IgD-negative memory B cell (primary cell): ENCODE results near the gene ZBTB2. TPM values are rescaled to one million over a fixed set of nuclear protein-coding genes. Genes with fewer than 3 reads are reported as not detected.
A peak's percentile ranks its signal among the peaks of the same experiment; 100 is the strongest.

ENCODE experiments used
- H3K27ac Mint-ChIP-seq, 3 donors: one replicate each; pipeline ENCODE4 v1.8.0; 2020 to 2022; ENCODE audit warnings: mild to moderate bottlenecking in 3 of 3, mixed read lengths in 3 of 3, moderate library complexity in 1 of 3
- H3K27me3 Mint-ChIP-seq: one replicate; pipeline ENCODE4 v1.8.0; 2021; ENCODE audit warnings: mixed read lengths
- H3K36me3 Mint-ChIP-seq: one replicate; pipeline ENCODE4 v1.8.0; 2020; ENCODE audit warnings: mild to moderate bottlenecking, mixed read lengths
- H3K4me1 Mint-ChIP-seq, 3 donors: one replicate each; pipeline ENCODE4 v1.8.0; 2020 to 2022; ENCODE audit warnings: mixed read lengths in 3 of 3, mild to moderate bottlenecking in 1 of 3
- H3K4me3 Mint-ChIP-seq, 4 donors: one replicate each; pipeline ENCODE4 v1.8.0; 2020 to 2022; ENCODE audit warnings: mild to moderate bottlenecking in 4 of 4, mixed read lengths in 4 of 4, moderate library complexity in 3 of 4
- H3K9me3 Mint-ChIP-seq, 3 donors: one replicate each; pipeline ENCODE4 v1.8.0; 2020 to 2021; ENCODE audit warnings: mixed read lengths in 3 of 3, mild to moderate bottlenecking in 1 of 3
- polyA plus RNA-seq: library from polyadenylated mRNA; unstranded; fragments of 300-500 nt; fragmentation: Illumina TruSeq; gene quantifications from one replicate; pipeline ENCODE4 v1.2.3, GENCODE V29; 2021

ZBTB2 gene
- polyA plus RNA-seq, result 20.5 TPM

DNA sequence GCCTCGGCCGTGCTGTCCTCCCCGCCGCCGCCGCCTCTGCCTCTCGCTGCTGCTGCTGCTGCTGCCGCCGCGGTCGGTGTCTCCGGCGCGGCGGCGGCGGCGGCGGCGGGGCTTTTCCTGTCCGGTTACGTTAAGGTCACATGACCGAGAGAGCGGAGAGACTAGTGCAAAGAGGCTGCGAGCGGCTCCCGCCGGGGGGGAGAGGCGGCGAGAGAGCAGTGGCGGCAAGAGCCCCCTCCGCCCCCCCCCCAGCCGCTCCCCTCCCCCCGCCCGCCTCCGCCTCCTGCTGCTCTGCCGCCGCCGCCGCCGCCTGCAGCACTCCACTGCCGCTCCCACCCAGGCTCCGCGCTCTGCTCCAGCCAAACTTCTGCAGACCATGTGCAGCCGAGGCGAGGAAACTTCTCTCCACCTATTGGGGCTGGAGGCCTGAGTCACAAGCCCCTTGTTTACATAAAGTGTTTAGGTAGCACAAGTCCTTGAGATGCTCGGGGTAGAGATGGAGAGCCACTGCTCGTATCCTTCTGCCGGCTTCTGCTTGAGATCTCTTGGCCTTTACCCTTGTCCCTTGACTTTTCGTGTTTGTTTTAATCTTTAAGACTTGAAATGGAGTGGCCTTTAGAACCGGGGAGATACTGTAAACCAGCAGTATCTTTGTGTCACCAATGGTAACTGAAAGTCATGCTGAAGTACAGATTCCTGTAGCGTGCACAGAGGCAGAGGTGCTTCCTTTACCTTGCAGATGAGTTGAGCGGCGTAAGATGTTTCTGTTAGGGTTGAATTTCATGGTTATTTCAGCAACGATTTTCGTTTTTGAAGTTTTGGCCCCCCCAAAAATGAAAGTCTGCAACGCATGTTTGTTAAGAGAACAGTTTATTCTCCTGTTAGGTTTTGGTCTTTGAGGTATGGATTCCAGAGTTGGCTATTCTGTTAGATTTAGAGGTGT is at the start of gene ZBTB2:
ZBTB2 (minus strand) TSS at position 89 of the 943 bp plus-strand sequence. CDS start 17,922 bp downstream, outside the sequence.
- no peaks in the 10 kb centered on the region for H3K36me3 Mint-ChIP-seq
- H3K27ac Mint-ChIP-seq, result peak within 1 kb of the TSS; percentile 96 to 99 (median 98)
- H3K4me1 Mint-ChIP-seq, result peaks cover 33 to 48% (median 45%) of the 10 kb centered on the region in 3 donors
- no peaks in the 10 kb centered on the region for H3K27me3 Mint-ChIP-seq
- peak within 1 kb of the TSS; percentile 90 to 99 (median 98) for H3K4me3 Mint-ChIP-seq
- no peaks in the 10 kb centered on the region for H3K9me3 Mint-ChIP-seq

GRCh38 chr6:151440930-151441329 is 49.6 kb upstream of the ZBTB2 start:
- Mint-ChIP-seq H3K27ac (no peak overlapping the region), H3K27me3 (no peaks in the 10 kb centered on the region), H3K36me3 (no peaks in the 10 kb centered on the region), H3K4me3 (no peak overlapping the region), H3K4me1 (peaks cover 13 to 29% (median 27%) of the 10 kb centered on the region in 3 donors), H3K9me3 (no peaks in the 10 kb centered on the region)

DNA sequence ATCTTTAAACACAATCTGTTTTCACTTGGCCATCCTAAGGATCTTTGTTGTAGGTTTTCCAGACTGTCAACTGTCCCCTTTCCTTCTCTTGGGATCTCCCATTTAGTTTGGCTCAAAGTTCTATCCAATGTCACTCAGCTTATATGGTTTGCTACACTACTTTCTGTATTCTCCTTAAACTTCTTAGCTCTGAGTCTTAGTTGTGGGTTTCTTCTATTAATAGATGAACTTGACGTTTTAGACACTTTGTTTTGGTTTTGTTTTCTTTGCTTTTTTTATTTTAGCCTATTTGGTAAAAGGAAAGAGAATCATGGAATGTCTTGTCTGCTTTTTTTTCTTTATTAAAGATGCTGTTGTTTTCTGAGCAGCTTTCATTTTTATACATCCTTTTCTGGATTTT is 49.1 kb upstream of the ZBTB2 start:
- Mint-ChIP-seq H3K4me1 (peaks cover 13 to 29% (median 27%) of the 10 kb centered on the region in 3 donors), H3K27me3 (no peaks in the 10 kb centered on the region), H3K9me3 (no peaks in the 10 kb centered on the region), H3K4me3 (no peak overlapping the region), H3K27ac (no peak overlapping the region), H3K36me3 (no peaks in the 10 kb centered on the region)

DNA sequence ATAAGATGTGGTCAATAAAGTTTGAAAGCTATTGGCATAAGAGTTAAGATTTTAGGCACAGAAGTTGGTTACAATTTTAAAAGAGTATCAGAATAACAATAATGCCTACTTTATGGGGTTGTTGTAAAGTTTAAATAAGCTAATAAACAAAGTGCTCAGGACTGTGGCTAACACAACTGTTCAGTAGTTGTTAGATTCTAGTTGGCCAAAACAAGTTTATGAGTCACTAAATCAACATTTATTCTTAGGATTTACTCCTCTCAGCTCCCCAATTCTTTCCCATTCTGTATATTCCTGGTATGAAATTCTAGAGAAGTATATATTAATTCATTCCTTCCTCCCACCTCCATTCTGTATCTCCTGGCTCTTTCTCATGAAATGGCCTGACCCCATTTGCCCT is 46.0 kb upstream of the ZBTB2 start:
- Mint-ChIP-seq H3K4me1 (peaks cover 13 to 22% (median 21%) of the 10 kb centered on the region in 3 donors), H3K4me3 (no peak overlapping the region), H3K27ac (no peak overlapping the region), H3K9me3 (no peaks in the 10 kb centered on the region), H3K36me3 (peaks cover under 1% of the 10 kb centered on the region), H3K27me3 (no peaks in the 10 kb centered on the region)

DNA sequence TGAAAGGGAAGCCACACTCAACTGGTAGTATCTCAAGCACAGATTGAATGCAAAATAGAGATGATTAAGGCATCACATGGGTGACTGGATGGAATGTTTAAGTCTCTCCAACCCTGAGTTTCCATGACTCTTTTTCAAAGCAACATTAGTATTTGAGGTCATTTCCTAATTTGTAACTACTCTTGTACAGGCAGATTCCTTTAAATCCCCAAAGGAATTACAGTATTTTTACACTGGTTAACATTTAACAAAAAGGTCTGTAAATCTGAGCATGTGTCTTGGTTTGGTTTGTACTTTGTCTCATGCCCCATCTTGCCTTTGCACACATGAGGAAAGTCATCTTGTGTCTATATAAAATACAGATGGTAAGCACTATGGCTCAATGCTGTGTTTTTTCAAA is 45.4 kb upstream of the ZBTB2 start:
- peaks cover 10 to 20% (median 17%) of the 10 kb centered on the region in 3 donors for H3K4me1 Mint-ChIP-seq
- no peak overlapping the region for H3K4me3 Mint-ChIP-seq
- H3K27ac Mint-ChIP-seq, result peak overlapping the region in 1 of 3 donors; percentile 80
- H3K9me3 Mint-ChIP-seq, result no peaks in the 10 kb centered on the region
- no peaks in the 10 kb centered on the region for H3K27me3 Mint-ChIP-seq
- H3K36me3 Mint-ChIP-seq, result peaks cover 3% of the 10 kb centered on the region

GRCh38 chr6:151436300-151436699 is 44.9 kb upstream of the ZBTB2 start:
- Mint-ChIP-seq H3K27me3 (no peaks in the 10 kb centered on the region), H3K4me3 (no peak overlapping the region), H3K9me3 (no peaks in the 10 kb centered on the region), H3K4me1 (peaks cover 7 to 16% (median 15%) of the 10 kb centered on the region in 3 donors), H3K27ac (peak overlapping the region in 1 of 3 donors; percentile 80), H3K36me3 (peaks cover 3% of the 10 kb centered on the region)

GRCh38 chr6:151434369-151434768 is 43.0 kb upstream of the ZBTB2 start:
- Mint-ChIP-seq H3K9me3 (no peaks in the 10 kb centered on the region), H3K27me3 (no peaks in the 10 kb centered on the region), H3K4me3 (no peak overlapping the region), H3K36me3 (peaks cover 3% of the 10 kb centered on the region), H3K4me1 (peaks cover 0 to 8% (median 6%) of the 10 kb centered on the region in 3 donors), H3K27ac (no peak overlapping the region)

GRCh38 chr6:151432651-151433050 is 41.3 kb upstream of the ZBTB2 start:
- Mint-ChIP-seq H3K36me3 (peaks cover 3% of the 10 kb centered on the region), H3K9me3 (no peaks in the 10 kb centered on the region), H3K4me3 (no peak overlapping the region), H3K4me1 (peaks cover 0 to 2% (median 2%) of the 10 kb centered on the region in 3 donors), H3K27ac (no peak overlapping the region), H3K27me3 (no peaks in the 10 kb centered on the region)

GRCh38 chr6:151431337-151431736 is 40.0 kb upstream of the ZBTB2 start:
- Mint-ChIP-seq H3K36me3 (peaks cover 7% of the 10 kb centered on the region), H3K4me3 (no peak overlapping the region), H3K4me1 (no peaks in the 10 kb centered on the region), H3K27me3 (no peaks in the 10 kb centered on the region), H3K9me3 (no peaks in the 10 kb centered on the region), H3K27ac (no peak overlapping the region)

DNA sequence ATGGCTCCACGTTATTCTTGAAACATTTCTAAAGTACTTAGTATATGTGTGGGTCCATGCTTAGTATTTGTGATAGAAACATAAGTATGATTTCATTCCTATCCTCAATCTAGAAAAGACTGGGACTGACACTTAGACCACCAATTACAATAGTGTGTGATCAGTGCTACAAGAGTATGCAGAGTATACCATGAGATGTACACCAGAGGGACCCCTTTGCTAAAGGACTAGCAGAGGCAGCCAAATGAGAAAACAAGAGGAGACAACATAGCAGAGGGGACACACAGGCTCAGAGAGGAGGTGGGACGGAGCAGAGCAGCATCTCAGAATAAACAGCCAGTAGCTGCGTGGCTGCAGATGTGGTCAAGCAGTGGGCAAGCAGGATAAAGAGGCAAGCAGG is 39.5 kb upstream of the ZBTB2 start:
- no peak overlapping the region for H3K4me3 Mint-ChIP-seq
- H3K4me1 Mint-ChIP-seq, result no peaks in the 10 kb centered on the region
- peaks cover 7% of the 10 kb centered on the region for H3K36me3 Mint-ChIP-seq
- H3K27ac Mint-ChIP-seq, result peak overlapping the region in 2 of 3 donors; percentile 46 to 60
- H3K9me3 Mint-ChIP-seq, result no peaks in the 10 kb centered on the region
- H3K27me3 Mint-ChIP-seq, result no peaks in the 10 kb centered on the region

DNA sequence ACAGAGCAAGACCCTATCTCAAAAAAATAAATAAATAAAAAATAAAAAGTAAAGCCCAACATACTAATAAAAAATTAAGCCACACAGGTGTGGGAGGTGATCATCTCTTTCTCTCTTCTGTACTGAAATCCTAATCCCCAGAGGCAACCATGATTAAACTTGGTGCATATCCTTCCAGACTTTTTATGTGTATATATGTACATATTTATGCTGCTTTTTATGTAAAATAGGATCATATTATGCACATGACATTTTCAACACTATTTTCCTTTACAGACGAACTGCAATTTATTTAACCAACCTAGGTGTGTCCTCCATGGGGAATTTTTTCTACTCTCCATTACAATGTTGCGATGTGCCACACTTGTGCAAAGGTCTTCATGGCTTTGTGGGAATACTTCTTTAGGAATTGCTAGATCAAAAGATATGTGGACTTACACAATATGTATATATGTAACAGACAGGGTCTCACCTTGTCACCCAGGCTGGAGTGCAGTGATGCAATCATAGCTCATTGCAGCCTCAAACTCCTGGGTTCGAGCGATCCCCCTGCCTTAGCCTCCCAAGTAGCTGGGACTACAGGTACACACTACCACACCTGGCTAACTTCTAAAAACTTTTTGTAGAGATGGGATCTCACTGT is 36.9 kb upstream of the ZBTB2 start:
- Mint-ChIP-seq H3K9me3 (no peaks in the 10 kb centered on the region), H3K4me3 (no peak overlapping the region), H3K36me3 (peaks cover 10% of the 10 kb centered on the region), H3K4me1 (no peaks in the 10 kb centered on the region), H3K27ac (no peak overlapping the region), H3K27me3 (no peaks in the 10 kb centered on the region)

- Mint-ChIP-seq H3K36me3 (peaks cover 7% of the 10 kb centered on the region), H3K27ac (peak overlapping the region in 1 of 3 donors; percentile 76), H3K27me3 (no peaks in the 10 kb centered on the region), H3K4me3 (no peak overlapping the region), H3K9me3 (no peaks in the 10 kb centered on the region), H3K4me1 (no peaks in the 10 kb centered on the region)
These were observed 34.2 kb upstream of the ZBTB2 start for GRCh38 chr6:151425561-151425960.

- Mint-ChIP-seq H3K27me3 (no peaks in the 10 kb centered on the region), H3K4me3 (no peak overlapping the region), H3K27ac (peak overlapping the region in 1 of 3 donors; percentile 85), H3K9me3 (no peaks in the 10 kb centered on the region), H3K36me3 (peaks cover 8% of the 10 kb centered on the region), H3K4me1 (no peaks in the 10 kb centered on the region)
These were observed 31.6 kb upstream of the ZBTB2 start for GRCh38 chr6:151422981-151423380.

DNA sequence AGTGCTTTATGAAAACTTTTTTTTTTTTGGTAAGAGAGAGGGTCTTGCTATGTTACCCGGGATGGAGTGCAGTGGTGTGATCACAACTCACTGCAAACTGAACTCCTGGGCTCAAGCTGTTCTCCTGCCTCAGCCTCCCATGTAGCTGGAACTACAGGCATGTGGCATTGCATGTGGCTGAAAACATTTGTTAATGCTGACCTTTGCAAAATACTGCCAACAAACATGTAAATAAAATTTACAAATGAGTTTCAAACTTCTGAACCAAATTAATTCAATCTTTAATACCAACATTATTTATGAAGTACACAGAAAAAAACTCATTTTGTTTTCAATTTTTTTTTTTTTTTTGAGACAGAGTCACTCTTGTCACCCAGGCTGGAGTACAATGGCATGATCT is 26.1 kb upstream of the ZBTB2 start:
- no peaks in the 10 kb centered on the region for H3K27me3 Mint-ChIP-seq
- H3K4me1 Mint-ChIP-seq, result peaks cover 4 to 9% (median 8%) of the 10 kb centered on the region in 3 donors
- no peak overlapping the region for H3K4me3 Mint-ChIP-seq
- no peak overlapping the region for H3K27ac Mint-ChIP-seq
- H3K36me3 Mint-ChIP-seq, result peaks cover 20% of the 10 kb centered on the region
- H3K9me3 Mint-ChIP-seq, result peaks cover 0 to 8% (median 0%) of the 10 kb centered on the region in 3 donors

DNA sequence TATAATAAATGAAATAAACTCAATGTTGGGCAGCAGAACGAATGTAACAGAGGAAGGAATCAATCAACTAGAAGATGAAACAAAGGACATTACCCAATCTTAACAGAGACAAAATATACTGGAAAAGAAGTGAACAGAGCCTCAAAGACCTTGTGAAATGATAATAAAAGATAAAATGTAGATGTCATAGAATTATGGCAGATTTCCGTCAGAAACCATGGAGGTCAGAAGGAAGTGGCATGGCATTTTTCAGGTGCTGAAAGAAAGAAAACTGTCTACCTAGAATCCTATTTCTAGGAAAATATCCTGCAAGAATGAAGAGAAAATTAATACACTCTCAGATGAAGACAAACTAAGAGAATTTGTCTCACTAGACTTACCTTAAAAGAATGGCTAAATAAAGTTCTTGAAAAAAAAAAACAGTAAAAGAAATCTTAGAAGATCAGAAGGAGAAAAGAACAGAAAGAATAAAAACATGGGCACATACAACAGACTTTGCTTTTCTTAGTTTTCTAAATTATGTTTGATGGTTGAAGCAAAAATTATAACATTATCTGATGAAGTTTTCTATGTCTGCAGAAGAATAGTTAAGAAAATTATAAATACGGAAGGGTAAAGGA is 23.4 kb upstream of the ZBTB2 start:
- Mint-ChIP-seq H3K27ac (no peak overlapping the region), H3K4me3 (no peak overlapping the region), H3K36me3 (peaks cover 20% of the 10 kb centered on the region), H3K4me1 (peaks cover 4 to 13% (median 10%) of the 10 kb centered on the region in 3 donors), H3K27me3 (no peaks in the 10 kb centered on the region), H3K9me3 (peaks cover 0 to 8% (median 0%) of the 10 kb centered on the region in 3 donors)
